SK-N-SH treated with all-trans-retinoic acid at 6 μM for 48 hours (cell line): ENCODE results near the gene TAGLN2.

ENCODE experiments used
- CREB5 ChIP-seq: fragments of 250-450 bp; sonication (Bioruptor Pico); IDR thresholded peaks from 2 replicates; pipeline ENCODE4 v1.5.1; 2020; ENCODE audit warnings: low read depth, mild to moderate bottlenecking, moderate library complexity
- CSDC2 ChIP-seq: fragments of 250-450 bp; sonication (Bioruptor Pico); IDR thresholded peaks from 2 replicates; pipeline ENCODE4 v1.5.0; 2020; ENCODE audit warnings: mild to moderate bottlenecking, moderate library complexity
- ESRRG ChIP-seq: fragments of 250-450 bp; sonication (Bioruptor Pico); IDR thresholded peaks from 2 replicates; pipeline ENCODE4 v1.6.1; 2021; ENCODE audit warnings: mild to moderate bottlenecking
- GLIS3 ChIP-seq: fragments of 250-450 bp; sonication (Bioruptor Pico); IDR thresholded peaks from 2 replicates; pipeline ENCODE4 v1.5.0; 2020; ENCODE audit warnings: mild to moderate bottlenecking, moderate library complexity
- OSR1 ChIP-seq: fragments of 250-450 bp; sonication (Bioruptor Pico); IDR thresholded peaks from 2 replicates; pipeline ENCODE4 v1.8.0; 2022; ENCODE audit warnings: moderate library complexity, mild to moderate bottlenecking, inconsistent platforms
- SNAI2 ChIP-seq: fragments of 250-450 bp; sonication (Bioruptor Pico); IDR thresholded peaks from 2 replicates; pipeline ENCODE4 v1.5.0; 2020; ENCODE audit warnings: mild to moderate bottlenecking, moderate library complexity
- TCF4 ChIP-seq: fragments of 250-450 bp; sonication (Bioruptor Pico); IDR thresholded peaks from 2 replicates; pipeline ENCODE4 v1.8.0; 2021; ENCODE audit warnings: mild to moderate bottlenecking, moderate library complexity, borderline replicate concordance
- ZFP3 ChIP-seq: fragments of 250-450 bp; sonication (Bioruptor Pico); IDR thresholded peaks from 2 replicates; pipeline ENCODE4 v1.5.0; 2020; ENCODE audit warnings: mild to moderate bottlenecking, moderate library complexity
- ZFP30 ChIP-seq: fragments of 450-650 bp; formaldehyde crosslinking; IDR thresholded peaks from 2 replicates; pipeline ENCODE4 v1.5.0; 2022; ENCODE audit warnings: mild to moderate bottlenecking, moderate library complexity
- ZNF8 ChIP-seq: fragments of 450-650 bp; formaldehyde crosslinking; IDR thresholded peaks from 2 replicates; pipeline ENCODE4 v1.5.0; 2020; ENCODE audit warnings: mild to moderate bottlenecking, moderate library complexity
- TF ChIP-seq, protein P1 (sequence below): fragments of 250-450 bp; sonication (Bioruptor Pico); IDR thresholded peaks from 2 replicates; pipeline ENCODE4 v1.8.0; 2020; ENCODE audit warnings: mild to moderate bottlenecking, moderate library complexity, borderline replicate concordance

DNA sequence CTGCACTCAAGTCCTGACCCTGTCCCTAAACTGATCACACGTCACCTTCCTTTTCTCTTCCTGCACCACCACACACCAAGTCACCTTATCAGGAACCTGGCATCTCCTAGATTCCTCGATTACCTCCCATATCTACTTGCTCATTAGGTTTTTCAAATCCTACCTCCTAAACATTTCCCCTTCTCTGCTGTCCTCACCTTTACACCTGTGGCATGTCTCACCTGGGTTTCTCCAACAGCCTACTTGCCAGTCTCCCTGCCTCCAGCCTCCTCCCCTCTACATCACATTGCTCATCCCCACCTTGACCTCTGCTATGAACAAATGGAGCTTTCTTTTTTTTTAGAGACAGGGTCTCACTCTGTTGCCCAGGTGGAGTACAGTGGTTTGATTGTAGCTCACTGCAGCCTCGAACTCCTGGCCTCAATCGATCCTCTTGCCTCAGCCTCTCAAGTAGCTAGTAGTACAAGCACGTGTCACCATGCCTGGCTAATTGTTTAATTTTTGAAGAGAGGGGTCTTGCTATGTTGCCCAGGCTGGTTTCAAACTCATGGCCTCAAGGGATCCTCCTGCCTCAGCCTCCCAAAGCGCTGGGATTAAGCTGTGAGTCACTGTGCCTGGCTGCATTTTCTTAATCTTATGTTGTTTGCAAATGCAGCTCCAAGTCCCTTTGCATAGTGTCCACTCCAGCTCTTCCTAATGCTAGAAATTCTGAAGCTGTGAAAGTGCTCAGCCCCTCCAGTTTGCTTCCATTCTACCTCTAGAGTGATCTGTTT is 13.8 kb upstream of the TAGLN2 start:
- TF ChIP-seq, protein P1, sequence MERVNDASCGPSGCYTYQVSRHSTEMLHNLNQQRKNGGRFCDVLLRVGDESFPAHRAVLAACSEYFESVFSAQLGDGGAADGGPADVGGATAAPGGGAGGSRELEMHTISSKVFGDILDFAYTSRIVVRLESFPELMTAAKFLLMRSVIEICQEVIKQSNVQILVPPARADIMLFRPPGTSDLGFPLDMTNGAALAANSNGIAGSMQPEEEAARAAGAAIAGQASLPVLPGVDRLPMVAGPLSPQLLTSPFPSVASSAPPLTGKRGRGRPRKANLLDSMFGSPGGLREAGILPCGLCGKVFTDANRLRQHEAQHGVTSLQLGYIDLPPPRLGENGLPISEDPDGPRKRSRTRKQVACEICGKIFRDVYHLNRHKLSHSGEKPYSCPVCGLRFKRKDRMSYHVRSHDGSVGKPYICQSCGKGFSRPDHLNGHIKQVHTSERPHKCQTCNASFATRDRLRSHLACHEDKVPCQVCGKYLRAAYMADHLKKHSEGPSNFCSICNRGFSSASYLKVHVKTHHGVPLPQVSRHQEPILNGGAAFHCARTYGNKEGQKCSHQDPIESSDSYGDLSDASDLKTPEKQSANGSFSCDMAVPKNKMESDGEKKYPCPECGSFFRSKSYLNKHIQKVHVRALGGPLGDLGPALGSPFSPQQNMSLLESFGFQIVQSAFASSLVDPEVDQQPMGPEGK (CRISPR knock-in tag), result no peak
- TF ChIP-seq ZFP3 (no peak), SNAI2 (CRISPR knock-in tag) (no peak), OSR1 (CRISPR knock-in tag) (no peak), CSDC2 (no peak), ZFP30 (CRISPR knock-in tag) (no peak), CREB5 (CRISPR knock-in tag) (no peak), TCF4 (CRISPR knock-in tag) (no peak), GLIS3 (CRISPR knock-in tag) (no peak), ZNF8 (CRISPR knock-in tag) (no peak), ESRRG (CRISPR knock-in tag) (no peak)
